Natural killer cell (primary cell): ENCODE results near the gene MRPL16. TPM values are rescaled to one million over a fixed set of nuclear protein-coding genes. Genes with fewer than 3 reads are reported as not detected.

Experiments used
- ATAC-seq, 3 donors: fragments of 150-1000 bp in 2 of 3; fragments of 200-7000 bp in 1 of 3; cut with Tn5 transposase; 1 replicate in 1 of 3; 2 replicates in 2 of 3; pipeline ENCODE4 v1.10.0; 2021; ENCODE audit warnings: mild to moderate bottlenecking in 2 of 3, moderate library complexity in 2 of 3
- DNase-seq, 2 donors: peaks; one replicate each; pipeline versions ENCODE4 v3.0.0 to v3.0.0-alpha.2; 2013 to 2021; ENCODE audit warnings: mixed read lengths in 1 of 2
- H3K27ac ChIP-seq: one replicate; pipeline ENCODE4 v1.5.1; 2013; ENCODE audit warnings: mild to moderate bottlenecking, low read length
- H3K27me3 ChIP-seq: one replicate; pipeline ENCODE4 v1.6.1; 2013; ENCODE audit warnings: low read length; ENCODE audit not compliant: control insufficient read depth, insufficient read depth
- H3K36me3 ChIP-seq: one replicate; pipeline ENCODE4 v1.6.1; 2013; ENCODE audit warnings: low read length; ENCODE audit not compliant: control insufficient read depth, insufficient read depth
- H3K4me1 ChIP-seq: one replicate; pipeline ENCODE4 v1.6.1; 2013; ENCODE audit warnings: low read length; ENCODE audit not compliant: control insufficient read depth, insufficient read depth
- H3K4me3 ChIP-seq: one replicate; pipeline ENCODE4 v1.5.1; 2013; ENCODE audit warnings: low read length
- H3K9me3 ChIP-seq: one replicate; pipeline ENCODE4 v1.6.1; 2013; ENCODE audit warnings: low read length; ENCODE audit not compliant: control insufficient read depth, insufficient read depth
- H3K27ac Mint-ChIP-seq, 2 donors: one replicate each; pipeline ENCODE4 v1.8.0; 2022; ENCODE audit warnings: mild to moderate bottlenecking in 2 of 2, mixed read lengths in 2 of 2, moderate library complexity in 1 of 2
- H3K27me3 Mint-ChIP-seq, 2 donors: one replicate each; pipeline ENCODE4 v1.8.0; 2022; ENCODE audit warnings: low read depth in 2 of 2, mixed read lengths in 2 of 2
- H3K36me3 Mint-ChIP-seq: one replicate; pipeline ENCODE4 v1.8.0; 2022; ENCODE audit warnings: mixed read lengths
- H3K4me1 Mint-ChIP-seq, 2 donors: one replicate each; pipeline ENCODE4 v1.8.0; 2022; ENCODE audit warnings: mixed read lengths in 2 of 2
- H3K4me3 Mint-ChIP-seq: one replicate; pipeline ENCODE4 v1.8.0; 2022; ENCODE audit warnings: mild to moderate bottlenecking, moderate library complexity, mixed read lengths
- H3K9me3 Mint-ChIP-seq, 2 donors: one replicate each; pipeline ENCODE4 v1.8.0; 2022; ENCODE audit warnings: mixed read lengths in 2 of 2
- WGBS: methylation state at CpG from one replicate; pipeline ENCODE4 v1.1.7; 2013; ENCODE audit warnings: missing lambda C conversion rate; ENCODE audit not compliant: insufficient coverage; 5-methylcytosine and 5-hydroxymethylcytosine counted together
- intact Hi-C: fragments of 100-400 bp; cut with micrococcal nuclease; formaldehyde crosslinking; loops from one replicate; pipeline ENCODE4 v1.14.2; 2022
- total RNA-seq, 4 donors: library from RNA; stranded (reverse); fragments of 120-200 nt in 1 of 4; gene quantifications; one replicate each; pipeline versions ENCODE4 v1.2.3 to v1.2.4, GENCODE V29; 2013 to 2022
- TF ChIP-seq, protein P1 (sequence below): fragments of 200-600 bp; IDR thresholded peaks from one replicate; pipeline ENCODE4 v1.8.0; 2022; ENCODE audit warnings: antibody characterized with exemption

The MRPL16 gene
- total RNA-seq, 3 donors from 2014 or later (not counting 1 experiment from before 2014, with no cell fraction given) = 34.9 to 38.0 (median 37.5) TPM

DNA sequence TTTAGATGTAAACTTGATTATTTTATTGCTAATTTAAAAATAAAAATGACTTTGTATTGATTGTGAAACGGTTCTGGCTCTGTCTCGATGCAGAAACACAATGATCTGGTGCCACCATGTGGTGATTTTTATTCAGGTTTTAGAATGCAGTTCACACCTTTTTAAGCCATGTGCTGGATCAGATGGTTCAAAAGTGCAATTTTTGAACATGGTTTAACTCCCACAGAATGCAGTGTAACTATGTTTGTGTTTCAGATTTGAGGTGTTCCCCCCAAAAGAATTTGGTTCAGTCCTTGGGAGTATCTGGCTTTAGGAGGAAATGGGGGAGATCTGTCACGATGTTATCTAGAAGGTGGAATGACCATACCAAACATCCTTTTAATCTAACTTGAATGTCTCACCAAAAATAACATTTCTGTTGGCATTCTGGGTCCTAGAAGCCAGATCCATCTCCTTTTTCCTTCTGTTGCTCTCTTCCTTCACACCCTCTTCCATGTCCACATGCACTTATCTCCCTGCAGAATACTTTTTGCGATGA is 7.9 kb downstream of the MRPL16 start:
- peak in 2 of 3 donors; percentile 83 to 86 for ATAC-seq

DNA sequence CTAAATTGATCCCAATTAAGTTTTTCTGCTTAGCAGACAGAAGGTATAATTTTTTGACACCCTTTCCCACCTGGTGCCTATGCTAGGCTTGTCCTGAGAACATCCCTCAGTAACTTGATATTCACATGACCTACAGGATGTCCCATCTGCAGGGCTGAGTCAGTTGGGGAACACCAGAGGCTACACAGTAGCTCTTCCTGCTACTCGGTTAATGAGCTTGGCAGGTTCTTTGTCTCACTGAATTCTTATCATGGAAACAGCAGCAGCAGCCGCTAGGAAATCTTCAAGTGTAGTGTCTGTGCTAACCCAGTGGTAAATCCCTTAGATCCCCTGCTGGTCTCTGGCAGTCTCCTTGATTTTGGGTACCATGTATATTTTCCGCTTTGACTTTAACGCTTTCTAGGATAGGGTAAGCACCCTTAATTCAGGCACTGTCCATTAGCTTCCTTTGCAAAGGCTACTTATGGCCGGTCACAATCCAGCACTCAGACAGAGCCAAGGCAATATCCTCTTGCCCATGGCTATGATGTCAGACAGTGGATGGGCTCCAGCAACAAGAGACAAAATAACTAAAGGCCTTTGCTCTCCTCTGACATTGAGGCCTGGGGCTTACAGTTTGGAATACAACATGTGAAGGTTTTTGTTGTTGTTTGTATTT is 8.5 kb downstream of the MRPL16 start:
- peaks cover 14% of the 10 kb centered on the region for H3K36me3 Mint-ChIP-seq
- no peak overlapping the region for H3K27ac Mint-ChIP-seq
- Histone ChIP-seq H3K9me3 (no peaks in the 10 kb centered on the region), H3K4me1 (no peaks in the 10 kb centered on the region), H3K27me3 (no peaks in the 10 kb centered on the region), H3K4me3 (no peak overlapping the region), H3K36me3 (peaks cover 24% of the 10 kb centered on the region), H3K27ac (no peak overlapping the region)
- intact Hi-C loops = loop anchor here (1.0 to 10.0 kb wide), 2 partner anchors 48 to 247 kb away; no protein-coding TSS in a partner anchor
- no peak overlapping the region for H3K4me3 Mint-ChIP-seq
- no peaks in the 10 kb centered on the region for H3K9me3 Mint-ChIP-seq
- peaks cover 0 to 11% of the 10 kb centered on the region in 2 donors for H3K4me1 Mint-ChIP-seq
- no peaks in the 10 kb centered on the region for H3K27me3 Mint-ChIP-seq
- ATAC-seq = peak in 1 of 3 donors; percentile 33
- TF ChIP-seq, protein P1, sequence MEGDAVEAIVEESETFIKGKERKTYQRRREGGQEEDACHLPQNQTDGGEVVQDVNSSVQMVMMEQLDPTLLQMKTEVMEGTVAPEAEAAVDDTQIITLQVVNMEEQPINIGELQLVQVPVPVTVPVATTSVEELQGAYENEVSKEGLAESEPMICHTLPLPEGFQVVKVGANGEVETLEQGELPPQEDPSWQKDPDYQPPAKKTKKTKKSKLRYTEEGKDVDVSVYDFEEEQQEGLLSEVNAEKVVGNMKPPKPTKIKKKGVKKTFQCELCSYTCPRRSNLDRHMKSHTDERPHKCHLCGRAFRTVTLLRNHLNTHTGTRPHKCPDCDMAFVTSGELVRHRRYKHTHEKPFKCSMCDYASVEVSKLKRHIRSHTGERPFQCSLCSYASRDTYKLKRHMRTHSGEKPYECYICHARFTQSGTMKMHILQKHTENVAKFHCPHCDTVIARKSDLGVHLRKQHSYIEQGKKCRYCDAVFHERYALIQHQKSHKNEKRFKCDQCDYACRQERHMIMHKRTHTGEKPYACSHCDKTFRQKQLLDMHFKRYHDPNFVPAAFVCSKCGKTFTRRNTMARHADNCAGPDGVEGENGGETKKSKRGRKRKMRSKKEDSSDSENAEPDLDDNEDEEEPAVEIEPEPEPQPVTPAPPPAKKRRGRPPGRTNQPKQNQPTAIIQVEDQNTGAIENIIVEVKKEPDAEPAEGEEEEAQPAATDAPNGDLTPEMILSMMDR = no peak
- no peak for DNase-seq
- WGBS = 74% methylated on average over 5 of the region's 5 CpGs

More for the DNA sequence above, 7.9 kb downstream of the MRPL16 start:
- TF ChIP-seq, protein P1 = peak; percentile 61
- Histone ChIP-seq H3K4me1 (no peaks in the 10 kb centered on the region), H3K4me3 (no peak overlapping the region), H3K9me3 (no peaks in the 10 kb centered on the region), H3K27ac (no peak overlapping the region), H3K27me3 (no peaks in the 10 kb centered on the region), H3K36me3 (peaks cover 25% of the 10 kb centered on the region)
- DNase-seq = peak in 1 of 2 donors; percentile 83
- no peak overlapping the region for H3K4me3 Mint-ChIP-seq
- no peaks in the 10 kb centered on the region for H3K27me3 Mint-ChIP-seq
- intact Hi-C loops = loop anchor here (1.0 to 10.0 kb wide), 2 partner anchors 48 to 248 kb away; no protein-coding TSS in a partner anchor
- no peaks in the 10 kb centered on the region for H3K9me3 Mint-ChIP-seq
- H3K4me1 Mint-ChIP-seq = peaks cover 0 to 12% of the 10 kb centered on the region in 2 donors
- H3K27ac Mint-ChIP-seq = no peak overlapping the region
- peaks cover 8% of the 10 kb centered on the region for H3K36me3 Mint-ChIP-seq
- WGBS = 39% methylated on average over 3 of the region's 4 CpGs

DNA sequence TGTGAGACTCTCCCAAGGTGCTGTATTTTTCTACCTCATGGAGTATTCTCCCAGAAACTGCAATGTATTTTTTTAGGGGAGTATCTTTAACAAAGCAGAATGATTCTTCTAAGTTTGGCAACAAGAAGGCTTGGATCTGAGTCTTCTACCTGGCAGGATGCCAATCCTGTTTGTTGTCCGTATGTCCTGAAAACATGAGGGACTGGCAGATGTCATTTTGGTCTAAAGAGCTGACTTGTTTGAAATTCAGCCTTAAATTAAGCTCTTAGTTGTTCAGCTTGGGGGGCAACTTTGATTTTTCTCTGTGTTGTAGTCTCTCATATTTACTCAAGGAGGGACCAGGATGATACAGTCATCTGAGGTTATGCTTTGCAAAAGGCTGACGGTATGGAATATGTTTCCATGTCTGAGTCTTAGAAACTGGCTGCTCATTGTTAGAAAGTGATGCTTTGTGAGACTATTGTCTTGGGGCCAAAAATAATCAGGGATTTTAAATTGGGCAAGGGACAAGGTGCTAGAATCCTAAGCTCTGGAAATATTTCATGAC is 9.3 kb downstream of the MRPL16 start:
- ATAC-seq (no peak), DNase-seq (no peak)
- TF ChIP-seq, protein P1 = no peak
- Mint-ChIP-seq H3K27ac (no peak overlapping the region), H3K36me3 (peaks cover 14% of the 10 kb centered on the region), H3K9me3 (no peaks in the 10 kb centered on the region), H3K4me3 (no peak overlapping the region), H3K27me3 (no peaks in the 10 kb centered on the region), H3K4me1 (peaks cover 0 to 7% of the 10 kb centered on the region in 2 donors)
- WGBS = 92% methylated on average over 2 of the region's 2 CpGs
- Histone ChIP-seq H3K4me3 (no peak overlapping the region), H3K9me3 (no peaks in the 10 kb centered on the region), H3K4me1 (no peaks in the 10 kb centered on the region), H3K27me3 (no peaks in the 10 kb centered on the region), H3K36me3 (peaks cover 15% of the 10 kb centered on the region), H3K27ac (no peak overlapping the region)
- intact Hi-C loops = loop anchor here (10.0 kb wide), 1 partner anchor 246 kb away; no protein-coding TSS in a partner anchor
